B cell (primary cell): ENCODE data around the gene HHATL. TPM values are rescaled to one million over a fixed set of nuclear protein-coding genes. Genes with fewer than 3 reads are reported as not detected.

ENCODE experiments used
- ATAC-seq: fragments of 200-7000 bp; cut with Tn5 transposase; one replicate; pipeline ENCODE4 v1.10.0; 2021; ENCODE audit warnings: low read depth, mild to moderate bottlenecking, moderate number of reproducible peaks, moderate library complexity
- CTCF ChIA-PET: fragments of 350-600 bp; sonication (Branson Sonifier 250); formaldehyde crosslinking; loops from one replicate; lab custom pipeline; 2021; ENCODE audit warnings: antibody characterized with exemption, inconsistent platforms; lab: Charles Lee
- POLR2A ChIA-PET: fragments of 350-600 bp; sonication (Branson Sonifier 250); formaldehyde crosslinking; loops from one replicate; lab custom pipeline; 2021; ENCODE audit warnings: antibody characterized with exemption; lab: Charles Lee
- DNase-seq: peaks from one replicate; pipeline ENCODE4 v3.0.0; 2013
- H2AFZ ChIP-seq: 2 replicates; pipeline ENCODE4 v1.6.1; 2012; ENCODE audit warnings: mild to moderate bottlenecking, low read depth, low read length; ENCODE audit not compliant: insufficient read depth, poor library complexity, severe bottlenecking
- H3K27ac ChIP-seq, 2 donors: 1 replicate in 1 of 2; 2 replicates in 1 of 2; pipeline ENCODE4 v1.5.1; 2012 to 2013; ENCODE audit warnings: low read length in 2 of 2, mild to moderate bottlenecking in 2 of 2, moderate library complexity in 1 of 2
- H3K27me3 ChIP-seq, 4 experiments: fragments of 200-600 bp in 1 of 4; sonication (generic) in 1 of 4; replicated peaks in 1 of 4; 1 replicate in 2 of 4; 2 replicates in 2 of 4; pipeline versions ENCODE4 v1.6.1 to v1.7.0; 2013 to 2016; ENCODE audit warnings: low read length in 3 of 4, mild to moderate bottlenecking in 2 of 4, mixed read lengths in 1 of 4, moderate library complexity in 1 of 4; ENCODE audit not compliant: insufficient read depth in 4 of 4, control insufficient read depth in 3 of 4; ENCODE audit errors: control extremely low read depth in 1 of 4
- H3K36me3 ChIP-seq, 2 experiments: replicated peaks in 1 of 2; 1 replicate in 1 of 2; 2 replicates in 1 of 2; pipeline versions ENCODE4 v1.6.1 to v1.7.1; 2013; ENCODE audit warnings: low read length in 1 of 2; ENCODE audit not compliant: insufficient read depth in 2 of 2, control insufficient read depth in 1 of 2; ENCODE audit errors: control extremely low read depth in 1 of 2, extremely low read depth in 1 of 2
- H3K4me1 ChIP-seq, 2 donors: fragments of 200-600 bp in 1 of 2; sonication (generic) in 1 of 2; 1 replicate in 1 of 2; 2 replicates in 1 of 2; pipeline versions ENCODE4 v1.5.1 to v1.6.1; 2013 to 2017; ENCODE audit warnings: low read length in 2 of 2; ENCODE audit not compliant: control insufficient read depth in 2 of 2, insufficient read depth in 2 of 2
- H3K4me2 ChIP-seq: replicated peaks from 2 replicates; pipeline ENCODE3; 2012; ENCODE audit warnings: mild to moderate bottlenecking, low read depth, low read length; ENCODE audit not compliant: poor library complexity, severe bottlenecking
- H3K4me3 ChIP-seq, 5 experiments: fragments of 200-600 bp in 1 of 5; sonication (generic) in 1 of 5; 1 replicate in 3 of 5; 2 replicates in 2 of 5; pipeline versions ENCODE4 v1.5.1 to v1.7.0; 2011 to 2016; ENCODE audit warnings: low read length in 4 of 5, mild to moderate bottlenecking in 4 of 5, low read depth in 2 of 5, control low read depth in 1 of 5, moderate library complexity in 1 of 5; ENCODE audit not compliant: insufficient read depth in 1 of 5; ENCODE audit errors: control extremely low read depth in 1 of 5, extremely low read depth in 1 of 5
- H3K79me2 ChIP-seq: fragments of 200-600 bp; sonication (generic); one replicate; pipeline ENCODE4 v1.6.0; 2016; ENCODE audit warnings: low read length; ENCODE audit not compliant: control insufficient read depth, insufficient read depth
- H3K9ac ChIP-seq: fragments of 200-600 bp; sonication (generic); 2 replicates; pipeline ENCODE4 v1.6.1; 2017; ENCODE audit warnings: mild to moderate bottlenecking, low read length, moderate library complexity
- H3K9me3 ChIP-seq, 3 donors: one replicate each; pipeline versions ENCODE4 v1.6.1 to v1.7.1; 2013; ENCODE audit warnings: low read length in 2 of 3; ENCODE audit not compliant: control insufficient read depth in 2 of 3, insufficient read depth in 1 of 3; ENCODE audit errors: control extremely low read depth in 1 of 3
- H4K20me1 ChIP-seq: 2 replicates; pipeline ENCODE4 v1.6.0; 2012; ENCODE audit warnings: mild to moderate bottlenecking, low read length; ENCODE audit not compliant: insufficient read depth, control insufficient read depth, poor library complexity, severe bottlenecking
- H3K27ac Mint-ChIP-seq: one replicate; pipeline ENCODE4 v1.8.0; 2021; ENCODE audit warnings: mixed read lengths
- H3K27me3 Mint-ChIP-seq: one replicate; pipeline ENCODE4 v1.8.0; 2021; ENCODE audit warnings: mixed read lengths
- H3K4me1 Mint-ChIP-seq: one replicate; pipeline ENCODE4 v1.8.0; 2021; ENCODE audit warnings: mixed read lengths
- H3K4me3 Mint-ChIP-seq: one replicate; pipeline ENCODE4 v1.8.0; 2021; ENCODE audit warnings: mixed read lengths
- H3K9me3 Mint-ChIP-seq: one replicate; pipeline ENCODE4 v1.8.0; 2022; ENCODE audit warnings: mixed read lengths; ENCODE audit not compliant: insufficient read depth
- CTCF ChIP-seq: fragments of 200-600 bp; IDR thresholded peaks from one replicate; pipeline ENCODE4 v1.8.0; 2022; ENCODE audit warnings: antibody characterized with exemption, mild to moderate bottlenecking
- EZH2 ChIP-seq: IDR thresholded peaks from 2 replicates; pipeline ENCODE4 v1.6.1; 2012; ENCODE audit warnings: borderline replicate concordance, low read depth, mild to moderate bottlenecking, moderate library complexity, low read length; ENCODE audit not compliant: insufficient read depth, poor library complexity, severe bottlenecking
- WGBS: methylation state at CpG from one replicate; pipeline ENCODE4 v1.1.5; 2013; ENCODE audit warnings: missing lambda C conversion rate; ENCODE audit not compliant: insufficient coverage; 5-methylcytosine and 5-hydroxymethylcytosine counted together
- intact Hi-C: fragments of 100-400 bp; cut with micrococcal nuclease; formaldehyde crosslinking; loops from one replicate; pipeline ENCODE4 v1.10.0; 2022
- polyA plus RNA-seq: library from polyadenylated mRNA; depleted of rRNA; stranded (reverse); fragments of >200 nt; gene quantifications from 2 replicates; pipeline ENCODE4 v1.2.3, GENCODE V29; 2012
- total RNA-seq, 2 donors: library from RNA; stranded (reverse); fragments of 120-200 nt in 1 of 2; gene quantifications; 1 replicate in 1 of 2; 2 replicates in 1 of 2; pipeline versions ENCODE4 v1.2.3 to v1.2.4, GENCODE V29; 2013 to 2022

The HHATL gene
- total and polyA plus RNA-seq, 2 donors (not counting 1 experiment from before 2014, with no cell fraction given) = not detected

GRCh38 chr3:42698911-42699230 lies 3.7 kb downstream of the HHATL start:
- no peak overlapping the region for H3K27ac Mint-ChIP-seq
- H3K27me3 ChIP-seq = peaks cover 0 to 18% (median 0%) of the 10 kb centered on the region in 4 experiments
- TF ChIP-seq EZH2 (no peak), CTCF (no peak)
- 60% methylated on average over 5 of the region's 9 CpGs for WGBS
- no peaks in the 10 kb centered on the region for H3K79me2 ChIP-seq
- no peaks in the 10 kb centered on the region for H3K4me1 ChIP-seq
- peaks cover 0 to 15% (median 0%) of the 10 kb centered on the region in 3 donors for H3K9me3 ChIP-seq
- no peak overlapping the region for H3K9ac ChIP-seq
- H3K4me1 Mint-ChIP-seq = no peaks in the 10 kb centered on the region
- CTCF ChIA-PET = no interaction called here
- intact Hi-C loops = no loop called here
- H3K36me3 ChIP-seq = no peaks in the 10 kb centered on the region
- no peak overlapping the region for H3K4me3 Mint-ChIP-seq
- POLR2A ChIA-PET = no interaction called here
- H4K20me1 ChIP-seq = no peaks in the 10 kb centered on the region
- DNase-seq = no peak
- no peak overlapping the region for H2AFZ ChIP-seq
- no peak overlapping the region for H3K27ac ChIP-seq
- no peak overlapping the region for H3K4me2 ChIP-seq
- ATAC-seq = no peak
- H3K27me3 Mint-ChIP-seq = peaks cover 4% of the 10 kb centered on the region
- no peaks in the 10 kb centered on the region for H3K9me3 Mint-ChIP-seq
- no peak overlapping the region for H3K4me3 ChIP-seq

DNA sequence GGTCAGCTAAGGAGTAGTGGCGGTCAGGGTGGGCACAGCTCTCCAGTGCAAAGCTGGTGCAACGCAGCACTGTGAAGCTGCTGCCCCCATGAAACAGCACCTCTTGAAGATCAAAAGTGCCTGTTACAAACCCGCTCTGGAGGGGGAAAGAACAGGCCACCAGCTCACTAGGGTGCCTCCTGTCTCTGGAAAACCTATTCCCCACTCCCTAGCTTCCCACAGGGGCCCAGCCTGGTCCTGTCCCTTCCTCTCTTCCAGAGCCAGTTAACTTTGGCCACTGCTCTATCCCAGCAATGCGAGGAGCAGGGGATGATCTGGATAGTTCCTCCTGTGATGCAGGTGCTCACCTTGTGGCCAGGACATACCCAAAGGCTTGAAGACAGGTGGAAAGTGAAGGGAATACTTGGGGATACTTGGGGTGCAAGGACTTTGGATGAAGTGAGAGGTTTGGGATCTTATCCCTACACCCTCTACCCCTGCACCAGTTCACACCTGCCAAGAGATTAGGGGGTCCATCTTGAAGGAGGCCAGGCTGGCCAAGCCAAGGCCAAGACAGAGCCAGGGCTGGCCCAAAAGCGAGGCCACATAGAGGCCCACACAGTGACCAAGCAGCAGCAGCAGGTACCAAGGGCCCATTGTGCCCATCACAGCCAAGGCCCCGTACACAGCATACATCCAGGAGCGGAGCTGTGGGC lies 4.2 kb downstream of the HHATL start:
- POLR2A ChIA-PET = no interaction called here
- H3K27ac Mint-ChIP-seq = no peak overlapping the region
- Histone ChIP-seq H3K27me3 (peaks cover 0 to 18% (median 0%) of the 10 kb centered on the region in 4 experiments), H3K9me3 (peaks cover 0 to 15% (median 0%) of the 10 kb centered on the region in 3 donors), H3K36me3 (no peaks in the 10 kb centered on the region), H3K27ac (no peak overlapping the region), H3K79me2 (no peaks in the 10 kb centered on the region), H3K4me1 (no peaks in the 10 kb centered on the region), H4K20me1 (no peaks in the 10 kb centered on the region), H3K4me2 (no peak overlapping the region), H2AFZ (no peak overlapping the region), H3K4me3 (no peak overlapping the region), H3K9ac (no peak overlapping the region)
- CTCF ChIA-PET = no interaction called here
- ATAC-seq (no peak), DNase-seq (no peak)
- H3K9me3 Mint-ChIP-seq = no peaks in the 10 kb centered on the region
- no peak for TF ChIP-seq EZH2
- TF ChIP-seq CTCF = no peak
- H3K27me3 Mint-ChIP-seq = peaks cover 4% of the 10 kb centered on the region
- H3K4me3 Mint-ChIP-seq = no peak overlapping the region
- intact Hi-C loops = no loop called here
- WGBS = 94% methylated on average over 7 of the region's 7 CpGs
- no peaks in the 10 kb centered on the region for H3K4me1 Mint-ChIP-seq
